PC-3 (cell line): Measurements from ENCODE around the gene RESP18.

Experiments
- CTCF ChIP-seq: fragments of 300-600 bp; sonication (generic); conservative IDR thresholded peaks from 2 replicates; pipeline ENCODE4 v1.5.1; 2017; ENCODE audit warnings: antibody characterized with exemption, low read depth, mild to moderate bottlenecking, low read length
- EZH2 ChIP-seq: fragments of 300-600 bp; sonication (generic); IDR thresholded peaks from one replicate; pipeline ENCODE4 v1.6.1; 2017; ENCODE audit warnings: antibody characterized with exemption, mild to moderate bottlenecking, low read length; ENCODE audit not compliant: unreplicated experiment
- EZH2phosphoT487 ChIP-seq: fragments of 300-600 bp; sonication (generic); IDR thresholded peaks from 2 replicates; pipeline ENCODE4 v1.6.1; 2018; ENCODE audit warnings: mild to moderate bottlenecking, antibody characterized with exemption, low read length, borderline replicate concordance

- TF ChIP-seq CTCF (no peak), EZH2 (no peak), EZH2phosphoT487 (no peak)
Measured at GRCh38 chr2:219297766-219298456, 34.6 kb downstream of the RESP18 start.
